ENCODE measurements around the gene TMEM109.
A peak's percentile ranks its signal among the peaks of the same experiment; 100 is the strongest.

Gene TMEM109

GRCh38 chr11:60916669-60917206 is 2.8 kb downstream of the TMEM109 start:
- no peak overlapping the region for H3K9ac ChIP-seq (ENCODE audit: low read length)
- peaks cover 20% of the 10 kb centered on the region for H3K36me3 ChIP-seq (ENCODE audit: control insufficient read depth, low read depth, low read length)
- H3K4me3 ChIP-seq (ENCODE audit: low read length): no peak overlapping the region
- peaks cover 25% of the 10 kb centered on the region for H3K4me1 ChIP-seq (ENCODE audit: control insufficient read depth, low read depth, low read length)
- peaks cover 4% of the 10 kb centered on the region for H3K27me3 ChIP-seq (ENCODE audit: control insufficient read depth, insufficient read depth, low read length)
- no peaks in the 10 kb centered on the region for H3K9me3 ChIP-seq (ENCODE audit: control insufficient read depth, low read depth, low read length)
- no peak overlapping the region for H3K27ac ChIP-seq (ENCODE audit: low read length)

- peaks cover 24% of the 10 kb centered on the region for H3K36me3 ChIP-seq (ENCODE audit: control insufficient read depth, low read depth, low read length)
- H3K9ac ChIP-seq (ENCODE audit: low read length): no peak overlapping the region
- H3K4me1 ChIP-seq (ENCODE audit: control insufficient read depth, low read depth, low read length): peaks cover 25% of the 10 kb centered on the region
- no peak overlapping the region for H3K27ac ChIP-seq (ENCODE audit: low read length)
- H3K9me3 ChIP-seq (ENCODE audit: control insufficient read depth, low read depth, low read length): no peaks in the 10 kb centered on the region
- H3K4me3 ChIP-seq (ENCODE audit: low read length): no peak overlapping the region
- peaks cover 4% of the 10 kb centered on the region for H3K27me3 ChIP-seq (ENCODE audit: control insufficient read depth, insufficient read depth, low read length)
Measured at GRCh38 chr11:60917267-60917666, 3.3 kb downstream of the TMEM109 start.

- peaks cover 24% of the 10 kb centered on the region for H3K36me3 ChIP-seq (ENCODE audit: control insufficient read depth, low read depth, low read length)
- H3K27ac ChIP-seq (ENCODE audit: low read length): no peak overlapping the region
- no peaks in the 10 kb centered on the region for H3K9me3 ChIP-seq (ENCODE audit: control insufficient read depth, low read depth, low read length)
- H3K4me3 ChIP-seq (ENCODE audit: low read length): no peak overlapping the region
- H3K9ac ChIP-seq (ENCODE audit: low read length): no peak overlapping the region
- H3K27me3 ChIP-seq (ENCODE audit: control insufficient read depth, insufficient read depth, low read length): peaks cover 4% of the 10 kb centered on the region
- peaks cover 20% of the 10 kb centered on the region for H3K4me1 ChIP-seq (ENCODE audit: control insufficient read depth, low read depth, low read length)
Measured at GRCh38 chr11:60918251-60918938, 4.4 kb downstream of the TMEM109 start.

- peaks cover 24% of the 10 kb centered on the region for H3K36me3 ChIP-seq (ENCODE audit: control insufficient read depth, low read depth, low read length)
- H3K9me3 ChIP-seq (ENCODE audit: control insufficient read depth, low read depth, low read length): no peaks in the 10 kb centered on the region
- no peak overlapping the region for H3K9ac ChIP-seq (ENCODE audit: low read length)
- peaks cover 21% of the 10 kb centered on the region for H3K4me1 ChIP-seq (ENCODE audit: control insufficient read depth, low read depth, low read length)
- H3K4me3 ChIP-seq (ENCODE audit: low read length): no peak overlapping the region
- H3K27ac ChIP-seq (ENCODE audit: low read length): no peak overlapping the region
- H3K27me3 ChIP-seq (ENCODE audit: control insufficient read depth, insufficient read depth, low read length): peaks cover 4% of the 10 kb centered on the region
Measured at GRCh38 chr11:60918939-60919265, 4.9 kb downstream of the TMEM109 start.

- H3K9me3 ChIP-seq (ENCODE audit: control insufficient read depth, low read depth, low read length): no peaks in the 10 kb centered on the region
- peaks cover 21% of the 10 kb centered on the region for H3K4me1 ChIP-seq (ENCODE audit: control insufficient read depth, low read depth, low read length)
- H3K9ac ChIP-seq (ENCODE audit: low read length): no peak overlapping the region
- H3K4me3 ChIP-seq (ENCODE audit: low read length): no peak overlapping the region
- peaks cover 24% of the 10 kb centered on the region for H3K36me3 ChIP-seq (ENCODE audit: control insufficient read depth, low read depth, low read length)
- peaks cover 4% of the 10 kb centered on the region for H3K27me3 ChIP-seq (ENCODE audit: control insufficient read depth, insufficient read depth, low read length)
- no peak overlapping the region for H3K27ac ChIP-seq (ENCODE audit: low read length)
Measured at GRCh38 chr11:60919320-60919719, 5.4 kb downstream of the TMEM109 start.

GRCh38 chr11:60919956-60920355 is 6.0 kb downstream of the TMEM109 start:
- peaks cover 24% of the 10 kb centered on the region for H3K36me3 ChIP-seq (ENCODE audit: control insufficient read depth, low read depth, low read length)
- no peak overlapping the region for H3K27ac ChIP-seq (ENCODE audit: low read length)
- H3K9ac ChIP-seq (ENCODE audit: low read length): no peak overlapping the region
- H3K4me1 ChIP-seq (ENCODE audit: control insufficient read depth, low read depth, low read length): peaks cover 20% of the 10 kb centered on the region
- no peak overlapping the region for H3K4me3 ChIP-seq (ENCODE audit: low read length)
- H3K9me3 ChIP-seq (ENCODE audit: control insufficient read depth, low read depth, low read length): no peaks in the 10 kb centered on the region
- H3K27me3 ChIP-seq (ENCODE audit: control insufficient read depth, insufficient read depth, low read length): peaks cover 2% of the 10 kb centered on the region

- H3K27me3 ChIP-seq (ENCODE audit: control insufficient read depth, insufficient read depth, low read length): no peaks in the 10 kb centered on the region
Measured at GRCh38 chr11:60921259-60921658, 7.3 kb downstream of the TMEM109 start.

GRCh38 chr11:60921777-60922335 is 7.9 kb downstream of the TMEM109 start:
- H3K27ac ChIP-seq (ENCODE audit: low read length): no peak overlapping the region
- H3K9me3 ChIP-seq (ENCODE audit: control insufficient read depth, low read depth, low read length): no peaks in the 10 kb centered on the region
- H3K9ac ChIP-seq (ENCODE audit: low read length): no peak overlapping the region
- H3K36me3 ChIP-seq (ENCODE audit: control insufficient read depth, low read depth, low read length): peaks cover 24% of the 10 kb centered on the region
- H3K4me3 ChIP-seq (ENCODE audit: low read length): no peak overlapping the region
- H3K27me3 ChIP-seq (ENCODE audit: control insufficient read depth, insufficient read depth, low read length): no peaks in the 10 kb centered on the region
- H3K4me1 ChIP-seq (ENCODE audit: control insufficient read depth, low read depth, low read length): peaks cover 17% of the 10 kb centered on the region

More at GRCh38 chr11:60921259-60921658, 7.3 kb downstream of the TMEM109 start:
- H3K4me1 ChIP-seq (ENCODE audit: control insufficient read depth, low read depth, low read length): peaks cover 21% of the 10 kb centered on the region
- H3K9me3 ChIP-seq (ENCODE audit: control insufficient read depth, low read depth, low read length): no peaks in the 10 kb centered on the region
- no peak overlapping the region for H3K9ac ChIP-seq (ENCODE audit: low read length)
- H3K4me3 ChIP-seq (ENCODE audit: low read length): no peak overlapping the region
- H3K27ac ChIP-seq (ENCODE audit: low read length): no peak overlapping the region
- H3K36me3 ChIP-seq (ENCODE audit: control insufficient read depth, low read depth, low read length): peaks cover 24% of the 10 kb centered on the region

GRCh38 chr11:60922906-60923305 is 8.9 kb downstream of the TMEM109 start:
- Histone ChIP-seq H3K4me1 (ENCODE audit: control insufficient read depth, low read depth, low read length) (peaks cover 17% of the 10 kb centered on the region), H3K9ac (ENCODE audit: low read length) (no peak overlapping the region), H3K27me3 (ENCODE audit: control insufficient read depth, insufficient read depth, low read length) (no peaks in the 10 kb centered on the region), H3K9me3 (ENCODE audit: control insufficient read depth, low read depth, low read length) (no peaks in the 10 kb centered on the region), H3K4me3 (ENCODE audit: low read length) (no peak overlapping the region), H3K27ac (ENCODE audit: low read length) (no peak overlapping the region), H3K36me3 (ENCODE audit: control insufficient read depth, low read depth, low read length) (peaks cover 24% of the 10 kb centered on the region)

GRCh38 chr11:60923326-60923725 is 9.4 kb downstream of the TMEM109 start:
- H3K4me3 ChIP-seq (ENCODE audit: low read length): no peak overlapping the region
- peaks cover 17% of the 10 kb centered on the region for H3K4me1 ChIP-seq (ENCODE audit: control insufficient read depth, low read depth, low read length)
- H3K27ac ChIP-seq (ENCODE audit: low read length): no peak overlapping the region
- no peaks in the 10 kb centered on the region for H3K9me3 ChIP-seq (ENCODE audit: control insufficient read depth, low read depth, low read length)
- no peaks in the 10 kb centered on the region for H3K27me3 ChIP-seq (ENCODE audit: control insufficient read depth, insufficient read depth, low read length)
- peaks cover 28% of the 10 kb centered on the region for H3K36me3 ChIP-seq (ENCODE audit: control insufficient read depth, low read depth, low read length)
- H3K9ac ChIP-seq (ENCODE audit: low read length): no peak overlapping the region

- Histone ChIP-seq H3K4me1 (ENCODE audit: control insufficient read depth, low read depth, low read length) (peaks cover 17% of the 10 kb centered on the region), H3K27me3 (ENCODE audit: control insufficient read depth, insufficient read depth, low read length) (no peaks in the 10 kb centered on the region), H3K9me3 (ENCODE audit: control insufficient read depth, low read depth, low read length) (no peaks in the 10 kb centered on the region), H3K9ac (ENCODE audit: low read length) (no peak overlapping the region), H3K36me3 (ENCODE audit: control insufficient read depth, low read depth, low read length) (peaks cover 32% of the 10 kb centered on the region), H3K27ac (ENCODE audit: low read length) (no peak overlapping the region), H3K4me3 (ENCODE audit: low read length) (peak overlapping the region; percentile 83)
Measured at GRCh38 chr11:60923800-60924109, 9.8 kb downstream of the TMEM109 start.

Data from iPS-18a (cell line).